Naive thymus-derived CD4-positive, alpha-beta T cell (primary cell): Measurements from ENCODE around the gene PDE4D. TPM values are rescaled to one million over a fixed set of nuclear protein-coding genes. Genes with fewer than 3 reads are reported as not detected.
A peak's percentile ranks its signal among the peaks of the same experiment; 100 is the strongest.

Source experiments
- ATAC-seq: fragments of 150-1000 bp; cut with Tn5 transposase; 2 replicates; pipeline ENCODE4 v1.10.0; 2021; ENCODE audit warnings: mild to moderate bottlenecking, moderate library complexity
- CTCF ChIA-PET: fragments of 350-600 bp; sonication (Branson Sonifier 250); formaldehyde crosslinking; loops from one replicate; lab custom pipeline; 2021; ENCODE audit warnings: antibody characterized with exemption; lab: Charles Lee
- POLR2A ChIA-PET: fragments of 350-600 bp; sonication (Branson Sonifier 250); formaldehyde crosslinking; loops from one replicate; lab custom pipeline; 2021; ENCODE audit warnings: antibody characterized with exemption, inconsistent platforms; lab: Charles Lee
- DNase-seq, 9 donors: peaks; one replicate each; pipeline versions ENCODE4 v3.0.0 to v3.0.0-alpha.2; 2020 to 2022; ENCODE audit warnings: mixed read lengths in 1 of 9
- H3K27ac ChIP-seq: one replicate; pipeline ENCODE4 v1.7.0; 2013; ENCODE audit warnings: mild to moderate bottlenecking, low read depth, low read length, moderate library complexity
- H3K27me3 ChIP-seq, 2 donors: one replicate each; pipeline ENCODE4 v1.7.0; 2013; ENCODE audit warnings: low read length in 2 of 2, mild to moderate bottlenecking in 2 of 2, moderate library complexity in 2 of 2; ENCODE audit not compliant: control insufficient read depth in 2 of 2, insufficient read depth in 2 of 2
- H3K36me3 ChIP-seq, 3 experiments: 1 replicate in 2 of 3; 2 replicates in 1 of 3; pipeline ENCODE4 v1.7.0; 2013; ENCODE audit warnings: low read length in 3 of 3, mild to moderate bottlenecking in 3 of 3, moderate library complexity in 1 of 3; ENCODE audit not compliant: insufficient read depth in 3 of 3, control insufficient read depth in 2 of 3
- H3K4me1 ChIP-seq, 2 donors: one replicate each; pipeline ENCODE4 v1.7.0; 2013; ENCODE audit warnings: low read length in 2 of 2, mild to moderate bottlenecking in 2 of 2, moderate library complexity in 1 of 2; ENCODE audit not compliant: control insufficient read depth in 2 of 2, insufficient read depth in 2 of 2
- H3K4me3 ChIP-seq: 2 replicates; pipeline ENCODE4 v1.7.0; 2013; ENCODE audit warnings: mild to moderate bottlenecking, low read length
- H3K9me3 ChIP-seq, 3 experiments: 1 replicate in 2 of 3; 2 replicates in 1 of 3; pipeline ENCODE4 v1.7.0; 2013; ENCODE audit warnings: low read length in 3 of 3; ENCODE audit not compliant: control insufficient read depth in 2 of 3
- H3K27ac Mint-ChIP-seq, 9 donors: one replicate each; pipeline ENCODE4 v1.8.0; 2020 to 2022; ENCODE audit warnings: mixed read lengths in 9 of 9, mild to moderate bottlenecking in 8 of 9, moderate library complexity in 5 of 9, inconsistent platforms in 2 of 9
- H3K27me3 Mint-ChIP-seq, 5 donors: one replicate each; pipeline ENCODE4 v1.8.0; 2021 to 2022; ENCODE audit warnings: mixed read lengths in 5 of 5, mild to moderate bottlenecking in 1 of 5
- H3K36me3 Mint-ChIP-seq, 5 donors: one replicate each; pipeline ENCODE4 v1.8.0; 2020 to 2022; ENCODE audit warnings: mixed read lengths in 5 of 5, mild to moderate bottlenecking in 3 of 5, inconsistent platforms in 1 of 5
- H3K4me1 Mint-ChIP-seq, 7 donors: one replicate each; pipeline ENCODE4 v1.8.0; 2020 to 2022; ENCODE audit warnings: mixed read lengths in 7 of 7, mild to moderate bottlenecking in 3 of 7, inconsistent platforms in 1 of 7
- H3K4me3 Mint-ChIP-seq, 10 donors: one replicate each; pipeline ENCODE4 v1.8.0; 2020 to 2022; ENCODE audit warnings: mild to moderate bottlenecking in 10 of 10, mixed read lengths in 10 of 10, moderate library complexity in 6 of 10, inconsistent platforms in 2 of 10
- H3K9me3 Mint-ChIP-seq, 11 donors: one replicate each; pipeline ENCODE4 v1.8.0; 2020 to 2022; ENCODE audit warnings: mixed read lengths in 11 of 11, mild to moderate bottlenecking in 4 of 11, inconsistent platforms in 1 of 11, moderate library complexity in 1 of 11
- intact Hi-C, 2 donors: fragments of 100-400 bp; cut with micrococcal nuclease; formaldehyde crosslinking; loops; one replicate each; pipeline ENCODE4 v1.15.1; 2023
- polyA plus RNA-seq, 2 donors: library from polyadenylated mRNA; unstranded; fragments of 300-500 nt; fragmentation: Illumina TruSeq; gene quantifications; one replicate each; pipeline ENCODE4 v1.2.3, GENCODE V29; 2021
- total RNA-seq, 6 experiments: library from RNA in 5 of 6; stranded (reverse) in 5 of 6; gene quantifications; 1 replicate in 5 of 6; 2 replicates in 1 of 6; pipeline ENCODE4 v1.2.3 and lab custom pipeline; 2021 to 2026

Gene PDE4D
- total and polyA plus RNA-seq, 7 experiments from 2014 or later: 4.9 to 102 (median 38.8) TPM

DNA sequence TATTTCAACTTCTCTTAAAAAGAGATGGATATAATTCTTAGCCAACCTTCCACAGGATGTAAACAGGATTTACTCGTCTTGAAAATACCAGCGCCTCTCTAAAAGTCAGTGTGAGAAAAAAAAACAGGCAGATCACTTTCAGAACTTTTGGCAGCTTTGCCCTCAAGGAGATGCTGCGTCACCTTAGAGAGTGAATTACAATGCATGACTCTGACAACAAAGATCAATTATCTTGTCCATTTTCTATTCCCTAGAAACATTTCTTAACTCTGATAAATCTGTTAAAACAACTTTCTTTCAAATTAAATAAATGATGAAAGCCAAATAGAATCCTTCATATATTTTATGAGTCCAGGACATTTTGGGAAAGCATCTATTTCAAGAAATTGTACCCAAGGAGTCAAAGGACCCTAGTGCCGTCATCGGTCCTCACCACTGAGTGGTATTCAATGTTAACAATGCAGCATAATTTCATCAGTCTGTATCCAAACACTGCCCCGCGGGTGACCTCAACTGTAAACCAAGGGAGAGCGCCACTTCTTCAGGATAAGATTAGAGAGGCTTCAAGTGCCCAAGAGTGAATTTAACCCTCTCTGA lies 536.0 kb downstream of the PDE4D start:
- H3K9me3 Mint-ChIP-seq: no peaks in the 10 kb centered on the region

DNA sequence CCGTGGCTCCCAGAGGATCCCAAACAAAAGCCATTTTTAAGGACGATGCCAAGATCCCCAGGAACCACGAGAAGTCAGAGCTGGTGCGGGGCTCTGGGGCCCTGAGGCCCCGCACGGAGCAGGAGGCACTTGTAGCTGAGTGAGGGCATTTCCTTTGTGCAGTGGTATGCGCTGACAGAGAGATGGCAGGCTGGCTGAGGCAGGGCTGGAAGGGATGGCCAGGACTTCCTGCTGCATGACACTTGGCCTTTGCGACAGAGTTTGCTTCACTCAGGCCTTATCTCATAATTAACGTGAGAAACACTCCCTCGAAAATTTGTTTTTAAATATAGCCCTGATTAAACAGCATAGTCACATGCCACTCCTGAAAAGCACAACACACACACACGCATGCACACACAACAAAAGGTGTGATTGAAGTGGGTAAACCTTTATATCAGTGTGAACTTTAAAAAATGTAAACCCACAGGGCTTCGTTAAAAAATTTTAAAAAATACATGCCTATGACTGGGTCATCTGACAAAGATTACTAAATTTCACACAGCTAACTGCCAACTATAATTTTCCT lies 536.6 kb downstream of the PDE4D start:
- ATAC-seq: peak; percentile 77
- DNase-seq: no peak

More for the DNA sequence above, 536.0 kb downstream of the PDE4D start:
- ChIA-PET CTCF (interaction anchor here (1.4 kb wide), 1 partner anchor 23 kb away, joined by 4 read pairs; no protein-coding TSS in a partner anchor), POLR2A (no interaction called here)
- intact Hi-C loops: no loop called here
- peak; percentile 15 for ATAC-seq
- Histone ChIP-seq H3K4me3 (no peak overlapping the region), H3K27ac (no peak overlapping the region), H3K9me3 (no peaks in the 10 kb centered on the region), H3K4me1 (no peaks in the 10 kb centered on the region), H3K27me3 (no peaks in the 10 kb centered on the region), H3K36me3 (no peaks in the 10 kb centered on the region)
- no peak overlapping the region for H3K27ac Mint-ChIP-seq
- H3K36me3 Mint-ChIP-seq: no peaks in the 10 kb centered on the region
- no peak for DNase-seq
- no peak overlapping the region for H3K4me3 Mint-ChIP-seq
- H3K4me1 Mint-ChIP-seq: peaks cover 0 to 9% (median 0%) of the 10 kb centered on the region in 7 donors
- H3K27me3 Mint-ChIP-seq: peaks cover 13 to 35% (median 23%) of the 10 kb centered on the region in 5 donors

DNA sequence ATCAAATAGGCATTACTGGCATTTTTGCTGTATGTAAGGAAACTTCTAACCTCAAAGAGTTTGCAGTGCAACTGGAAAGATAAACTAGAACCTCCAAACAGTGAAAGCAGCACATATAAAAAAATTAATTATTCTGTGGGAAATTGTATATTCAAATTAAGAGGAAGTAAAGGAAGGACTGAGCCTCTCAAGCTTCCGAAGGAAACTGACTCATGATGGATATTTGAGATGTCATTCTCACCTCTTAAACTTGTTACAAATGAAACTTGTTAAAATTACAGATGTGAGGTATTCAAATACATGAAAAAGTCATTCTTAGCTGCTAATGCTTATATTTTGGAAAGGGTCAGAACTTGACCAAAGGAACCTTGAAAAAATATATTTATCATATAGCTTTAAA lies 538.7 kb downstream of the PDE4D start:
- no peak for ATAC-seq
- ChIA-PET CTCF (interaction anchor here (1.3 kb wide), 1 partner anchor 166 kb away, joined by 3 read pairs; no protein-coding TSS in a partner anchor), POLR2A (no interaction called here)
- H3K9me3 ChIP-seq: no peaks in the 10 kb centered on the region
- H3K27ac ChIP-seq: no peak overlapping the region
- H3K36me3 ChIP-seq: no peaks in the 10 kb centered on the region
- Mint-ChIP-seq H3K27me3 (peaks cover 8 to 34% (median 19%) of the 10 kb centered on the region in 5 donors), H3K9me3 (no peaks in the 10 kb centered on the region), H3K27ac (no peak overlapping the region), H3K36me3 (no peaks in the 10 kb centered on the region), H3K4me1 (peaks cover 0 to 9% (median 0%) of the 10 kb centered on the region in 7 donors), H3K4me3 (no peak overlapping the region)
- H3K4me3 ChIP-seq: no peak overlapping the region
- no peak for DNase-seq
- intact Hi-C loops: no loop called here
- no peaks in the 10 kb centered on the region for H3K27me3 ChIP-seq
- H3K4me1 ChIP-seq: no peaks in the 10 kb centered on the region

More for the DNA sequence above, 536.6 kb downstream of the PDE4D start:
- H3K36me3 ChIP-seq: no peaks in the 10 kb centered on the region
- H3K27me3 ChIP-seq: no peaks in the 10 kb centered on the region
- Mint-ChIP-seq H3K4me3 (no peak overlapping the region), H3K4me1 (peaks cover 0 to 9% (median 0%) of the 10 kb centered on the region in 7 donors), H3K27me3 (peaks cover 12 to 40% (median 23%) of the 10 kb centered on the region in 5 donors), H3K9me3 (no peaks in the 10 kb centered on the region), H3K36me3 (no peaks in the 10 kb centered on the region), H3K27ac (no peak overlapping the region)
- ChIA-PET POLR2A (no interaction called here), CTCF (interaction anchor here (1.4 kb wide), 1 partner anchor 24 kb away, joined by 4 read pairs; no protein-coding TSS in a partner anchor)
- no peak overlapping the region for H3K4me3 ChIP-seq
- no peak overlapping the region for H3K27ac ChIP-seq
- H3K4me1 ChIP-seq: no peaks in the 10 kb centered on the region
- H3K9me3 ChIP-seq: no peaks in the 10 kb centered on the region
- intact Hi-C loops: no loop called here

DNA sequence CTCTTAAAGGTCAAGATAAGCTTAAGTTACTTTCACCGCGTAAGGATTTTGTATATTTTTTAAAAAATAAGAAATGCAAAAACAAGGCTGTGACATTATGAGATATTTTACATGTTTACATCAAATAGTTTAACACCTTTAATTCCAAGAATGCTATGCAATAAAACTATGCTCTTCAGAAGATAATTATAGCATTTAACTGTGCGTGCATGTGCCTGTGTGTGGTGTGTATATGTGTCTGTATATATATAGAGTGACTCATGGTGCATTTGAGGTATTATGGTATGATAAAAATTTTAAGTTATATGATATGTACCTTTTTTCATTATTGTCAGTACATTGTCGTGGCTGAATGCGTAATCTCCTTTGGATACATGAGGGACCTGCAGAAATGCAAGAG lies 539.3 kb downstream of the PDE4D start:
- no peak overlapping the region for H3K4me3 Mint-ChIP-seq
- Histone ChIP-seq H3K4me1 (no peaks in the 10 kb centered on the region), H3K9me3 (no peaks in the 10 kb centered on the region), H3K27me3 (no peaks in the 10 kb centered on the region), H3K4me3 (no peak overlapping the region), H3K27ac (no peak overlapping the region), H3K36me3 (no peaks in the 10 kb centered on the region)
- no peak for ATAC-seq
- H3K27me3 Mint-ChIP-seq: peaks cover 8 to 34% (median 18%) of the 10 kb centered on the region in 5 donors
- no peaks in the 10 kb centered on the region for H3K36me3 Mint-ChIP-seq
- CTCF ChIA-PET: no interaction called here
- intact Hi-C loops: no loop called here
- no peaks in the 10 kb centered on the region for H3K9me3 Mint-ChIP-seq
- H3K4me1 Mint-ChIP-seq: peaks cover 0 to 9% (median 0%) of the 10 kb centered on the region in 7 donors
- POLR2A ChIA-PET: no interaction called here
- no peak overlapping the region for H3K27ac Mint-ChIP-seq
- DNase-seq: no peak

DNA sequence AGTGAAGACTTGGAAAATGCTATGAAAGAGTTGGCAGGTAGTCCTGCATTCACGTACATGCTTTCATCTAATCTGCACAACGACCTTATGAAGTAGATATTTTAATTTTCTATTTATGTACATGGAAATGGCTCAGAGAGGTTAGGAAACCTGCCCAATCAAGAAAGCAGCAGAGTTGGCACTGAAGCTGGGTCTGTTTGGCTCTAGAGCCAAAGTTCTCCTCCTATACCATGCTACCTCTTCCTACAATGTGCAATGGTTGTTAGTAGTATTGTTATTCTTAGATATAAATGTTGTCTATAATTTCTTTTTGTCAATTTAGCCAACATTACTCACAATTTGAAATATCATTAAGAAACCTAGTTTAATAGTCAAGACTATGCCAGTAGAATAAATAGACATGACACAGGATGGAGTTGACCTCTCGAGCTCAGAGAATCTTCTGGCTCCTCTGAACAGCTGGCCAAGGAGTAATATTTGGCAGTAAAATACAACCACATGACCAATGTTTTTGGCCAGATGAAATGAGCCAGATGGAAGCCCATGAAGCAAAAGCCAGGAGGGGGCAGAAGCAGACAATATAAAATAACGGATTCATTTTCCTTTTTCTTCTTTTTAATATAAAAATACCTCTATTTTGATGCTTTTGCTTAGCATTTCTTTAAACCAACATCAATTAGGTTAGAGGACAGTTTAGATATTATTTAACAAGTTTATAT lies 542.3 kb downstream of the PDE4D start:
- H3K4me3 ChIP-seq: no peak overlapping the region
- H3K4me1 ChIP-seq: no peaks in the 10 kb centered on the region
- H3K36me3 ChIP-seq: no peaks in the 10 kb centered on the region
- no peaks in the 10 kb centered on the region for H3K36me3 Mint-ChIP-seq
- no peak overlapping the region for H3K27ac Mint-ChIP-seq
- no peak for ATAC-seq
- CTCF ChIA-PET: no interaction called here
- peaks cover 8 to 30% (median 18%) of the 10 kb centered on the region in 5 donors for H3K27me3 Mint-ChIP-seq
- no peak overlapping the region for H3K27ac ChIP-seq
- POLR2A ChIA-PET: no interaction called here
- intact Hi-C loops: no loop called here
- DNase-seq: no peak
- no peaks in the 10 kb centered on the region for H3K9me3 ChIP-seq
- peaks cover 0 to 3% (median 0%) of the 10 kb centered on the region in 7 donors for H3K4me1 Mint-ChIP-seq
- H3K4me3 Mint-ChIP-seq: no peak overlapping the region
- no peaks in the 10 kb centered on the region for H3K9me3 Mint-ChIP-seq
- no peaks in the 10 kb centered on the region for H3K27me3 ChIP-seq

DNA sequence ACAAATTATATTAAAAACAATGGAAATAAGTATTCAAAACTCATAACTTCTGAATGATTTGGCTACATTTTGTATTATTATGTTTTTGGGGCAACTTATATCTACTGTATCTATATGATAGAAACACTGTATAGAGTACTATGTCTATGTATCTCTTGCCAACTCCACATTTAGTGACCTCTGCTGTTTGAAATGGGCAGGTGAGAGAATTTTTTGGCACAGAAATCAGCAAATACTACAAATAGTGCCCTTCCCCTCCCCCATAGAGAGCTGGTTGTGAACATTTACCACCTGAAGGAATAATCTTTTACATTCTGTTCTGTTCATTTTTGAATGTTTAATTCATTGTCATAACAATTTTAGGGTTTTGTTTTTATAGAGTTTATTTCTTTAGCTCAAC lies 545.3 kb downstream of the PDE4D start:
- peaks cover 4 to 23% (median 18%) of the 10 kb centered on the region in 5 donors for H3K27me3 Mint-ChIP-seq
- intact Hi-C loops: no loop called here
- DNase-seq (no peak), ATAC-seq (no peak)
- Histone ChIP-seq H3K27me3 (no peaks in the 10 kb centered on the region), H3K9me3 (no peaks in the 10 kb centered on the region), H3K27ac (no peak overlapping the region), H3K4me3 (no peak overlapping the region), H3K36me3 (no peaks in the 10 kb centered on the region), H3K4me1 (no peaks in the 10 kb centered on the region)
- no peaks in the 10 kb centered on the region for H3K9me3 Mint-ChIP-seq
- H3K27ac Mint-ChIP-seq: no peak overlapping the region
- H3K4me1 Mint-ChIP-seq: peaks cover 0 to 2% (median 0%) of the 10 kb centered on the region in 7 donors
- POLR2A ChIA-PET: interaction anchor here (0.6 kb wide), 1 partner anchor 378 kb away, joined by 3 read pairs; no protein-coding TSS in a partner anchor
- H3K36me3 Mint-ChIP-seq: no peaks in the 10 kb centered on the region
- CTCF ChIA-PET: interaction anchor here (0.6 kb wide), 1 partner anchor 1522 kb away, joined by 3 read pairs; no protein-coding TSS in a partner anchor
- H3K4me3 Mint-ChIP-seq: no peak overlapping the region
